Measurements from ENCODE around the gene VWC2. TPM values are rescaled to one million over a fixed set of nuclear protein-coding genes. Genes with fewer than 3 reads are reported as not detected.

Gene VWC2
- total RNA-seq, 2 experiments from 2014 or later: not detected

DNA sequence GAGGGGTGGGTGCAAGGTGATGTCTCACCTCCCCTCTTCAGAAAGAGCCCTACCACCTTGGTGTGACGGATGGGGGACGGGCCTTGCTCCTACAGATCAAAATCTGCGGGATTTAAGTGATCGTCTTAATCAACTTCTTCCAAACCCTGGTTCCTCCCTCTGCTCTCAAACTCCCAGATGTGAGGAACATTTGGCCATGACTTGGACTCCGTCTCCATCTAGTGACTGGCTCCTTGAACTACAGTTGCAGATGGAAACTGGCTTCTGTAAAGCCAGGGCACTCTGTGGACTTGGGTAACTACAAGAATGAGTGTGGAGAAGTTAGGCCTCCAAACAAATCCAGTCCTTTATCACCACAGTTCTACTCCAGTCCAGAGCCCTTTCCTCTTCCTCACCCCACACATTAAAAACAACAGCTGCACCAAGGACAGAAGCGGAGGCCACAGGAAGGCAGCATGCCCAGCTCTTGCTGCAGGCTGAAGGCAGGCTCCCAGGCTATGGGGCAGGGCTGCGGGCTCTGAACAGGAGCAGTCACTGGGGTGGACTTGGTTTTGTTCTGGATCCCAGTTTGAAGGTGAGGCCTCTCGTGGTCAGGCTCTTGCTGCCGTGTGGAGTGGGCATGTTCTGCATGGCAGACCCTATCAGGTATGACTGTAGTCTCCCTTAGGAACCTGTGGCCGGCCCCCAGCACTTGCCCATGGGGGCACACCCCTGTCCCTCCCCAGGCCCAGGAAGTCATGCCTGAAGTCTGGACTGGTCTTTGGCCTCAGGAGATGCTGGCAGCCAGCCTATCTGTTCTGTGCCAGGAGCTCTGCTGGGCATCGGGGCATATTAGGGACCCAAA lies 79.4 kb downstream of the VWC2 start:
- Mint-ChIP-seq H3K4me1 (no peaks in the 10 kb centered on the region), H3K4me3 (no peak overlapping the region), H3K27ac (no peak overlapping the region), H3K27me3 (no peaks in the 10 kb centered on the region), H3K36me3 (no peaks in the 10 kb centered on the region), H3K9me3 (no peaks in the 10 kb centered on the region)
- DNase-seq: peak; percentile 16

DNA sequence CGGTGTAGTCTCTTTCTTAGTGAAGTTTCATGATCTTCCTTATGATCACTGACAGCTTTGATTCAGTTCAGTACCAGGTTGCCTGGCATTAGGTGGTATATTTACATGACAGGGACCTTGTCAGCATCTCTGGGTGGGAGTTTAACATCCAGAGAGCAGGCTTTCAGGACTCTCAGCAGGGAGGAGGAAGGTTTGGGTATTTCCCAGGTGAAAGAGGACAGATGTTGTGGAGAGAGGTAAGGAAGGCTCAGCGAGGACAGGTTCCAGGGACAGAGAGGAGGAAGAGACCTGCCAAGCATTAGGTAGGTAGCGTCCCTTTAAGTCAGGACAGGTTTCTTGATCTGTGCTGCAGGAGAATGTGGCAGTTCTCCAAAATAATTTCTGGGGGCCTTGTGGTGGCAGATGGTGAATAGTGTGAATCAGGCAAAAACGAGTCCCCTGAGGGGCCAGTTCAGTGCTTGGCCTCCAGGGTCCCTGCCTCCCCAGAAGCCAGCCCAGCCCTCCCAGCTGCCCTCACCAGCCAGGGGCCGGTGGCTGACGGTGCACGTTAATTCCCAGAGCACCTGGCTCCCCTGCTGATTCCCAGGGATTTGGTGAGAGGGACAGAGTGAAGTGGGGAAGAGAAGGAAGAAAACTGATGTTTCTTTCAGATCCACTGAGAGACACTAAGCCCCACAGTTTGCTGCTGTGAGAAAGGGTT lies 82.0 kb downstream of the VWC2 start:
- Mint-ChIP-seq H3K4me3 (no peak overlapping the region), H3K36me3 (no peaks in the 10 kb centered on the region), H3K4me1 (no peaks in the 10 kb centered on the region), H3K27ac (no peak overlapping the region), H3K9me3 (no peaks in the 10 kb centered on the region), H3K27me3 (no peaks in the 10 kb centered on the region)
- DNase-seq: no peak

DNA sequence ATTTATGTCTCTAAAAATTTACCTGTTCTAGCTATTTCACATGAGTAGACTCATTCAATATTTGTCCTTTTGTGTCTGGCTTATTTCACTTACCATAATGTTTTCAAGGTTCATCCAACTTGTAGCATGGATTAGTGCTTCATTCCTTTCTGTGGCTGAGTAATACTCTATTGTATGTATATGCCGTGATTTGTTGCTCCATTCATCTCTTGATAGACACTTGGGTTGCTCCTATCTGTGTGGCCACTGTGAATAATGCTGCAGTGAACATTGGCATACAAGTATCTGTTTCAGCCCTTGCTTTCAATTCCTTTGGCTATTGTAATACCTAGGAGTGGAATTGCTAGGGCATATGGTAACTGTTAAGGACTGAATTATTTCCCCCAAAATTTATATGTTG lies 86.9 kb downstream of the VWC2 start:
- Mint-ChIP-seq H3K36me3 (no peaks in the 10 kb centered on the region), H3K9me3 (no peaks in the 10 kb centered on the region), H3K4me3 (no peak overlapping the region), H3K27ac (no peak overlapping the region), H3K4me1 (no peaks in the 10 kb centered on the region), H3K27me3 (no peaks in the 10 kb centered on the region)
- no peak for DNase-seq

DNA sequence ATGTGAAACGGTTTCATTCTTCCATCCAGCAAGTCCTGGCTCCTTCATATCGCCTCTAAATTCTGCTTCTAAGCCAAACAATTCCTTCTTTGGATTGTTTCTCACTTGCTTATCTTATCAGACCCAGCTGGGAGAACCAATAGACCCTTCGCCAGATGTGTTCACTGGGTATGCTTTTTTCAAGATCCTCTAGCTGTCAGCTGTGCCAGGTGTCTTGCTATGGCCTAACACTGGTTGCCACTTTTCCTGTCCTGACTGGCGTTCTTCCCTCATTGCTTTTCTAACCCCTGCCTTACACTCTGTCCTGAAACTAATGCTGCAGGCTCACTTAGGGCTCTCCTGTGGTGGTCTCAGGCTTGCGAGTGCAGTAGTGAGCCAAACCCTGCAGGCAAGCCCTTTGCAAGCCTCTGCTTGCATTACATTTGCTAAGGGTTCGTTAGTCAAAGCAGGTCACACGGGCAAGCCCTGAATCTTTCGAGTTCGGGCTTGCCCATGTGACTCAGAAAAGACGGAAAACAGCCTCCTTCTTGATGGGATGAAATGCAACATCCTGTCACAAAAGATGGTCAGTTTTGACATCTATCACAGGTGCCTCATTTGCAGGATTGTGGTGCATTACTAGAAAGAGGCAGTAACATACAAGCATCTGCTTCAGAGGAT lies 92.8 kb downstream of the VWC2 start:
- peaks cover 3% of the 10 kb centered on the region for H3K27me3 Mint-ChIP-seq
- H3K36me3 Mint-ChIP-seq: no peaks in the 10 kb centered on the region
- no peak overlapping the region for H3K27ac Mint-ChIP-seq
- no peak for DNase-seq
- no peaks in the 10 kb centered on the region for H3K9me3 Mint-ChIP-seq
- no peaks in the 10 kb centered on the region for H3K4me1 Mint-ChIP-seq
- H3K4me3 Mint-ChIP-seq: no peak overlapping the region

DNA sequence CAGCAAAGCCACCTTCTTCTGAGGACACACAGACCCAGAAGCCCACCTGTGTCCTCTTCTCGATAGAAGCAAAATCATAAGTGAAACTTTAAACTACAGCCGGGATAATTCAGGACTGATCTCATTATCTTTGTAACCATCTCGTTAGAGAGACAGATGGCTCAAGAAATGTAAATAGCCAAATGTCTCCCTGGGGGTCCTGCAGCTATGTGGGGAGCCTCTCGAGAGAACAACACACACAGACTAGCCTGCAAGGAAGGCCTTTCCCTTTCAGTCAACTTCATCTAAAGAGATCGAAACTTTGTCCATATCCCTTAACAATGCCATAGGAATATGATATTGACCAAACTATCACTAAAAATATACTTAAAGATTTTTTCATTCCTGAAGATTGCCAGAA lies 93.5 kb downstream of the VWC2 start:
- Mint-ChIP-seq H3K27me3 (peaks cover 3% of the 10 kb centered on the region), H3K4me3 (no peak overlapping the region), H3K9me3 (no peaks in the 10 kb centered on the region), H3K36me3 (no peaks in the 10 kb centered on the region), H3K4me1 (no peaks in the 10 kb centered on the region), H3K27ac (no peak overlapping the region)
- no peak for DNase-seq

DNA sequence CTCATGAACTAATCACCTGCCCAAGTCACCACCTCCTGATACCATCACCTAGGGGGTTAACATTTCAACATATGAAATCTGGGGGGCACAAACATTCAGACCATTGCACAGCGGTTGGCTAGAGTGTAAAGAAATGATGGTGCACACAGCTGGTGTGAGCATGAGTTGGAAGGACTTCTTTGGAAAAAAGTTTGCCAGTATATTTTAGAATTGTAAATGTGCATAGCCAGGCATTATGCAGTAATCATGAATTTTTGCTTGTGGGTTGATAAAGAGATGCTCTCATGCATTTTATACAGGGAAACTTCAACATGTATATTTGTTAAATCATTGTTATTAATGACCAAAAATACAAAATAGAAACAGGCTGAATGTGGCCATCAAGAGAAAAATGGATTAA lies 100.0 kb downstream of the VWC2 start:
- H3K27me3 Mint-ChIP-seq: peaks cover 3% of the 10 kb centered on the region
- H3K4me3 Mint-ChIP-seq: no peak overlapping the region
- H3K36me3 Mint-ChIP-seq: no peaks in the 10 kb centered on the region

DNA sequence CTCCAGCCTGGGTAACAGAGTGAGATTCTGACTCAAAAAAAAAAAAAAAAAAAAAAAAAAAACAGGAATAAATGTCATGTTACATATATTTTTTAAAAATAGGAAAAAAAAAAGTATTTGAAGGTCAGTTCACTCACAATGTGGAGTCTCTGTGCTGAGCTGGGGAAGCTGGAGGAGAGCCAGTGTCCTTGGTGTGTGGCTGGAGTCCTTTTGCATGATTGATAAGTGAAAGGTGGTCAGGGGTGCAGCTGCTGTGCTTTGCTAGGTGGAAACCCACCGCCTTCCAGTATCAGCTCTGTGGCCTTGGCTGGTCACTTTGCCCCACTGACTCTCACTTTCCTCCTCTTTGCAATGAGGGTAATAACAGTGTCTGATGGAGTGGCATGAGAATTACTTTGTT lies 101.9 kb downstream of the VWC2 start:
- H3K9me3 Mint-ChIP-seq: no peaks in the 10 kb centered on the region
- DNase-seq: no peak
- H3K36me3 Mint-ChIP-seq: no peaks in the 10 kb centered on the region
- H3K4me1 Mint-ChIP-seq: no peaks in the 10 kb centered on the region
- H3K4me3 Mint-ChIP-seq: no peak overlapping the region
- no peak overlapping the region for H3K27ac Mint-ChIP-seq
- peaks cover 3% of the 10 kb centered on the region for H3K27me3 Mint-ChIP-seq

More for the DNA sequence above, 100.0 kb downstream of the VWC2 start:
- Mint-ChIP-seq H3K4me1 (no peaks in the 10 kb centered on the region), H3K9me3 (no peaks in the 10 kb centered on the region), H3K27ac (no peak overlapping the region)
- no peak for DNase-seq

DNA sequence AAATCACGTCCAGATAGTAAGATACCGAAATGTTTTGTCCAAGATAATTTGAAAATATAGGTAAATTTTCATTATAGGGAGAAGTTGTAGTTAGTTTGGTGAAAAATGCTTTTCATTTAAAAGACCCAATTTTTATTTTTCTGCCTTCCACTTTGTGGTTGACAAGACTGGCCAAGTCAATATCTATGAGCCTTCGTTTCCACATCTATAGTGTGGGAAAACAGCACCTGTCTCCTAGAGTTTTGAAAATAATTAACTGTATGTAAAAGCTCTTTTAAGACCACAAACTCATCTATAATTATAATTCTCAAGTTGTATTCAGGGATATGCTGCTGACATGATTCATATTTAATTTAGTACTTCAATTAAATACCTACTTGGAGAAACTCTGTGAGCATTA lies 102.8 kb downstream of the VWC2 start:
- Mint-ChIP-seq H3K4me1 (no peaks in the 10 kb centered on the region), H3K27me3 (peaks cover 3% of the 10 kb centered on the region), H3K27ac (no peak overlapping the region), H3K4me3 (no peak overlapping the region), H3K9me3 (no peaks in the 10 kb centered on the region), H3K36me3 (no peaks in the 10 kb centered on the region)
- no peak for DNase-seq

DNA sequence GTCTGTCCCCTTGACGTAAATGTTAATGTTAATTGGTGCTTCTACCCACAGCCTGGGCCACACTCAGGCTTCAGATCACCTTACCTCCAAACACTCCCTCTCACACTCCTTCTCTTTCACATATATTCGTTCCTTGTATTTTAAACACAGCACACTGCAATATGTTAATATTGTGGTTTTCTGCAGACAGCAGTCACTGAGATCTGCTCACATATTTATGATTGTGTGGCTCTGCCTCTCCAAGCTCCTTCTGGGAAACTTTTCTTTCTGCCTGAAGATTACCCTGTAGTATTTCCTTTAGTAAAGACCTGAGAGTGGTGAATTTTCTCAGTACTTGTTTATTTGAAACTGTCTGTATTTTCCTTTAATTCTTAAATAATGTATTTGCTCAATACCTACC lies 104.7 kb downstream of the VWC2 start:
- H3K27me3 Mint-ChIP-seq: peaks cover 14% of the 10 kb centered on the region
- H3K36me3 Mint-ChIP-seq: no peaks in the 10 kb centered on the region
- H3K9me3 Mint-ChIP-seq: no peaks in the 10 kb centered on the region
- no peak for DNase-seq
- no peak overlapping the region for H3K27ac Mint-ChIP-seq
- H3K4me3 Mint-ChIP-seq: no peak overlapping the region
- no peaks in the 10 kb centered on the region for H3K4me1 Mint-ChIP-seq

DNA sequence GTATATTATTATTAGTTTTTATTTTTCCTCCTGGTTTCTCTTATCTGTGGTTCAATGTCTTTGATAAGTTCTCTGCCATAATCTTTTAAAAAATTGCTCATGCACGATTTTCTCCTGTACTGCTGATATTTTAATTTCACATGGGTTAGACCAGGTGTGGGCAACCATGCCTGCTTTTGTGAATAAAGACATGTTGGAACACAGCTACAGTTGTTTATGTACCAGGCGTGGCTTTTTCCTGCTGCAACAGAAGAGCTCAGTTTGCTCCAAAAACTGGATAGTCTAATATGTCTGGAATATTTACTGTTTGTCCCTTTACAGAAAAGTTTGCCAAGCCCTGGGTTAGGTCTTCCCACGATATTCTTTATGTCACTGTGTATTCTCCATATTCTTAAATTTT lies 105.2 kb downstream of the VWC2 start:
- Mint-ChIP-seq H3K36me3 (no peaks in the 10 kb centered on the region), H3K4me3 (no peak overlapping the region), H3K27me3 (peaks cover 14% of the 10 kb centered on the region), H3K9me3 (no peaks in the 10 kb centered on the region), H3K4me1 (no peaks in the 10 kb centered on the region), H3K27ac (no peak overlapping the region)
- no peak for DNase-seq

DNA sequence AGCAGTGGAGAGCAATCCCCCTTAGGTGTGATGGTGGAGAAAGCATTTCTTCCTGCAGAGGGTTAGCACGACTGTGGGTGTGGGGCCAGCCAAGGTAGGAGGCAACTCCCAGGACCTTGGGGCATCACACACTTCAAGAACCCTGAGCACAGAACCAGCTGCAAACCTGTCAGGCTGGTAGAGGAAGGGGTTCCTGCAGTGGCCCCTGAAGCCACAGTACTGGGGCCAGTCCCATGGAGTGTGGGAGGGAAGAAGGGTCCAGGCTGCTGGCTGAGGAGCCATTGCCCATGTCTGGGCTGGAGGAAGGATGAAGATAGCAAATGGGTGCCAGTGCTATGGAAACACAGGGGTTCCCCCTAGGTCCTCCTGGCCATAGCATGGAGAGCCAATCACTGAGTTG lies 110.5 kb downstream of the VWC2 start:
- Mint-ChIP-seq H3K4me1 (no peaks in the 10 kb centered on the region), H3K27me3 (peaks cover 14% of the 10 kb centered on the region), H3K27ac (no peak overlapping the region), H3K4me3 (no peak overlapping the region), H3K9me3 (no peaks in the 10 kb centered on the region), H3K36me3 (no peaks in the 10 kb centered on the region)
- no peak for DNase-seq

DNA sequence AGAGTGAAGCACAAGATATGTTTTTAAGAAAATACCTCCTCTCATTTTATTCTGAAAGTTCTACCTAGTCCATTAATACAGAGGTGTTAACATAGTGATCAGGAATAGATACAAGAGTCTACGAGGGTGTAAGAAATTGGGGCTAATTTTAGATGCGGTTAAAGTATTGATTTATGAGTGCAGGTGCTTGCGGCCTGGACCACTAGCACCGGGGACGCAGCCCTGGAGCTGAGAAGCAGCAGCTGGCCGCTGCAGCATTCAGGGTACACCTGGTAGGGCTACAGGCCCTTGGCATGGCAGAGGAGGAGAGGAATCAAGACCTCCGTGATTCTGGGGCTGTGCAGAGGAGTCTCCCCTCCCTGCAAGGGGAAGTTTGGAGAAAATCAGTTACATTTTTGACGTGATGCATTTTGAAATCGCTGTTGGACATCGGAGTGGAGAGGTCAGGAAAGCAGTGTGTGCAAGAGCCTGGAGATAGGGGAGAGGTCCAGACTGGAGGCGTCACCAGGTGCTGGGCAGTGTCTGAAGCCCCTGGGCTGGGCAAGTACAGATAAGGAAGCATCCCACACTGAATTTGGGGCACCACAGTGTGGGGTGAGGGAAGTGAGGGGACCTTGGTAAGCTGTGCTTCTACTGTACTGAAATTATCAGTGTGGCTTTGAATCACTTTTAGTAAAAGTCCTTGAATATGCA lies 112.3 kb downstream of the VWC2 start:
- Mint-ChIP-seq H3K4me3 (no peak overlapping the region), H3K36me3 (no peaks in the 10 kb centered on the region), H3K27ac (no peak overlapping the region), H3K27me3 (peaks cover 14% of the 10 kb centered on the region), H3K9me3 (no peaks in the 10 kb centered on the region), H3K4me1 (no peaks in the 10 kb centered on the region)
- no peak for DNase-seq

DNA sequence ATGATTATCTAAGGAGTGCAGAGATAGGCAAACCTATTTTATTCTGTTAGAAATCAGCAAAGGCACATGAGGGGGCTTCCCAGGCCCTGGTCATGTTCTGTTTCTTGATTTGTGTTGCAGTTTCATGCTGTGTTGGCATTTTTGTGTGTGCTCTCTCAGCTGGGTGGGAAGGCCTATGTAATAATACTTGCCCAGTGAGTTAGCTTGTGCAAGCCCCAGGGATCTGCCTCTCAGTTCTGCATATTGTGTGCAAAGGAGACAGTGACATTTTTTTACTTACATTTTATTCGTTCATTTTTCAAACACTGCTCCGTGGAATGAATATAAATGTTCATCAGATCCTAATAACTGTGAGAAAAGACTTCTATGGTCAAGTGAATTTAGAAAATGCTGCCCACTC lies 119.0 kb downstream of the VWC2 start:
- no peak overlapping the region for H3K4me3 Mint-ChIP-seq
- no peaks in the 10 kb centered on the region for H3K4me1 Mint-ChIP-seq
- DNase-seq: no peak
- peaks cover 5% of the 10 kb centered on the region for H3K9me3 Mint-ChIP-seq
- no peaks in the 10 kb centered on the region for H3K36me3 Mint-ChIP-seq
- peaks cover 10% of the 10 kb centered on the region for H3K27me3 Mint-ChIP-seq
- no peak overlapping the region for H3K27ac Mint-ChIP-seq

DNA sequence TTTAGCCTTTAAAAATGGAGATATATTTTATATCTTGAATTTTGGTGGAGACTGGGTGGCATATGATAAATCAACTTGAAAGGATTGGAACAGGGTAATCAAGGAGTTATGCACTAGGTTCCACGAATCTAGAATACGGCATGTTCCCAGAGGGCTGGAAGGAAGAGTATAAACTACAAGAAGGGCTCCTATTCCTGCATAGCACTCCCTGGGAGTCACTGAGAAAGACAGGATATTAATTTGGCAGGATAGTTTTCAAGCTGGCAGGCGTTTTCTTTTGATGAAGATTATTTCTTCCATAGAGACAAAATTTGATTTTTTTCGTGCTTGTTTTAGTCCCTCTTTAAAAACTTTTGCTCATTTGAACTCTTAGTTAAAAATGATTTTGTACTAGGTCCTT lies 119.7 kb downstream of the VWC2 start:
- Mint-ChIP-seq H3K27ac (no peak overlapping the region), H3K27me3 (peaks cover 10% of the 10 kb centered on the region), H3K4me3 (no peak overlapping the region), H3K4me1 (no peaks in the 10 kb centered on the region), H3K9me3 (peaks cover 5% of the 10 kb centered on the region), H3K36me3 (no peaks in the 10 kb centered on the region)
- DNase-seq: no peak

DNA sequence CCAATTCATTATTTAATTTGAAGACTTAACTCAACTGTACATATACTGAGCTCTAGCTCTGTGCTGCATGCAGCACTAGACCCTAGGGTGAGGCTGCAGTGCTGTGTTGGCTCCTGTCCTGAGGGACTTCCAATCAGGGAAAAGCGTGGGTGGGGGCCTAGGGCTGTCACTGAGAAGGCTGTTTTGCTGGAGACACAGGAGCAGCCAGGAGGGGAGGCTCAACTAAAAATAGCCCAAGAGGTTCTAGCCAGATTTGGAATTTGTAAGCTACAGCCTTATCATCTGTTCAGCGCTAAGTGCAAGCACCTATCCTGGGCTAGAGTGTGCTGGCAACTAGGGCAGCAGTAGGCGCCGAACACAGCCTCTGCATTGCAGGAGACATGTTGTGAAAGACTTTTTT lies 121.1 kb downstream of the VWC2 start:
- no peak overlapping the region for H3K4me3 Mint-ChIP-seq
- no peak overlapping the region for H3K27ac Mint-ChIP-seq
- no peak for DNase-seq
- peaks cover 10% of the 10 kb centered on the region for H3K27me3 Mint-ChIP-seq
- H3K36me3 Mint-ChIP-seq: no peaks in the 10 kb centered on the region
- H3K9me3 Mint-ChIP-seq: peaks cover 5% of the 10 kb centered on the region
- H3K4me1 Mint-ChIP-seq: no peaks in the 10 kb centered on the region
